Measurements from ENCODE around the gene PLEKHJ1. TPM values are rescaled to one million over a fixed set of nuclear protein-coding genes. Genes with fewer than 3 reads are reported as not detected.

Gene PLEKHJ1
- total and polyA plus RNA-seq, 9 of the 15 experiments (the other 6 are each of a cell fraction or from before 2014, with no cell fraction given): 1.5 to 188 (median 63.9) TPM

- TF ChIP-seq MGA (IDR thresholded peaks at IDR 0.05) (no peak), SNIP1 (IDR thresholded peaks at IDR 0.05; ENCODE audit: low read depth) (no peak), ARID3A (IDR thresholded peaks at IDR 0.05; ENCODE audit: borderline replicate concordance, low read depth, low read length) (no peak), NFE2 (IDR thresholded peaks at IDR 0.05; ENCODE audit: low read depth) (no peak), TGIF2 (CRISPR knock-in tag; IDR thresholded peaks at IDR 0.05) (no peak), MYNN (IDR thresholded peaks at IDR 0.05) (no peak; the same call in 1 of the 2 replicates), MYNN (CRISPR knock-in tag; IDR thresholded peaks at IDR 0.05) (no peak), FOXM1 (IDR thresholded peaks at IDR 0.05; ENCODE audit: low read depth) (no peak), FOXM1 (CRISPR knock-in tag; IDR thresholded peaks at IDR 0.05; ENCODE audit: low read depth) (no peak), SLC30A9 (CRISPR knock-in tag; IDR thresholded peaks at IDR 0.05) (no peak), RNF219 (CRISPR knock-in tag; IDR thresholded peaks at IDR 0.05) (no peak), NELFE (IDR thresholded peaks at IDR 0.05; ENCODE audit: insufficient read depth, insufficient read length) (peak; percentile 67)
Measured at GRCh38 chr19:2269244-2270156, 33.4 kb upstream of the PLEKHJ1 start (continued).

Measured in K562 (cell line).